ENCODE measurements around the gene SELENOP. TPM values are rescaled to one million over a fixed set of nuclear protein-coding genes. Genes with fewer than 3 reads are reported as not detected.

Gene SELENOP
- total and polyA plus RNA-seq, 2 of the 8 experiments (the other 6 are each of a cell fraction or from before 2014, with no cell fraction given): 5.5 to 19.4 TPM

- POLR2A ChIA-PET (ENCODE audit: partially characterized antibody): no interaction called here
- no peak overlapping the region for H4K91ac ChIP-seq (replicated peaks; ENCODE audit: insufficient read length, low read length)
- H3K4me2 ChIP-seq (ENCODE audit: insufficient read depth in 1 of 2, low read depth in 2 of 2, low read length in 2 of 2): peak overlapping the region in 1 of 2 experiments; percentile 78; a peak in 1 of 4 replicates
- no peak overlapping the region for H3K27ac ChIP-seq (ENCODE audit: low read depth, low read length)
- no peak for FAIRE-seq
- no peak overlapping the region for H3K9ac ChIP-seq (replicated peaks in 1 of 4; ENCODE audit: extremely low read depth in 1 of 4, low read depth in 3 of 4, low read length in 3 of 4)
- H3K4me1 ChIP-seq (replicated peaks in 1 of 4; ENCODE audit: control insufficient read depth in 3 of 4, insufficient read depth in 4 of 4, low read length in 3 of 4): peaks cover 7 to 13% (median 10%) of the 10 kb centered on the region in 4 experiments; a peak in 5 of 7 replicates
- H2BK20ac ChIP-seq (ENCODE audit: low read length): no peak overlapping the region
- no peaks in the 10 kb centered on the region for H3K9me3 ChIP-seq (ENCODE audit: insufficient read depth in 2 of 2, low read depth in 1 of 2, low read length in 1 of 2)
- H3K14ac ChIP-seq (ENCODE audit: insufficient read length): no peak overlapping the region
- H4K5ac ChIP-seq (ENCODE audit: insufficient read length, low read depth, low read length): no peak overlapping the region
- H4K20me1 ChIP-seq (replicated peaks in 1 of 2; ENCODE audit: control insufficient read depth in 1 of 2, insufficient read depth in 2 of 2, low read length in 2 of 2): no peaks in the 10 kb centered on the region
- no peaks in the 10 kb centered on the region for H3K36me3 ChIP-seq (ENCODE audit: control insufficient read depth in 2 of 4, insufficient read depth in 4 of 4, low read length in 3 of 4)
- H2AFZ ChIP-seq (ENCODE audit: low read length): no peak overlapping the region
- H2BK15ac ChIP-seq (ENCODE audit: low read length): no peak overlapping the region
- H3K18ac ChIP-seq (ENCODE audit: extremely low read depth, low read length): no peak overlapping the region
- DNase-seq (ENCODE audit: low read depth in 1 of 2, low spot score in 2 of 2): no peak
- H2AK5ac ChIP-seq (ENCODE audit: low read depth, low read length): no peak overlapping the region
- no peak overlapping the region for H3K4ac ChIP-seq (replicated peaks; ENCODE audit: insufficient read length, low read depth, low read length)
- 77% methylated on average over 2 of the region's 2 CpGs; no CpG with 5 or more reads in 1 of the 2 experiments for WGBS, 2 experiments (ENCODE audit: extremely low coverage in 1 of 2, insufficient coverage in 1 of 2, insufficient read length in 1 of 2, insufficient replicate concordance in 2 of 2, low coverage in 1 of 2, low lambda C conversion rate in 2 of 2, missing lambda C conversion rate in 1 of 2)
- no peak overlapping the region for H2BK120ac ChIP-seq (replicated peaks; ENCODE audit: low read depth, low read length)
- no peak overlapping the region for H4K8ac ChIP-seq (ENCODE audit: extremely low read depth, insufficient read depth, low read length)
- H3K79me1 ChIP-seq (ENCODE audit: low read depth, low read length): no peaks in the 10 kb centered on the region
- peaks cover 0 to 6% of the 10 kb centered on the region in 2 experiments; a peak in 1 of 4 replicates for H3K79me2 ChIP-seq (ENCODE audit: control insufficient read depth in 1 of 2, insufficient read depth in 2 of 2, low read length in 2 of 2)
- TF ChIP-seq JUND (IDR thresholded peaks at IDR 0.05; ENCODE audit: low read length): no peak
- TF ChIP-seq TAF7 (optimal IDR thresholded peaks at IDR 0.05; ENCODE audit: borderline replicate concordance, low read depth, low read length): no peak
- TF ChIP-seq SP4 (IDR thresholded peaks at IDR 0.05; ENCODE audit: low read length): no peak
- TF ChIP-seq MAX (IDR thresholded peaks at IDR 0.05): no peak
- no peak for TF ChIP-seq E2F6 (IDR thresholded peaks at IDR 0.05)
- no peaks in the 10 kb centered on the region for H3K27me3 ChIP-seq (replicated peaks in 1 of 4; ENCODE audit: control insufficient read depth in 3 of 4, extremely low read depth in 1 of 4, insufficient read depth in 3 of 4, low read length in 3 of 4)
- H3K23ac ChIP-seq (ENCODE audit: insufficient read length): no peak overlapping the region
- H2BK5ac ChIP-seq (ENCODE audit: low read depth, low read length): no peak overlapping the region
- CTCF ChIA-PET (ENCODE audit: partially characterized antibody): interaction anchor here (0.6 kb wide), 1 partner anchor 154 kb away, joined by 3 read pairs; no protein-coding TSS in a partner anchor
- H2BK12ac ChIP-seq (ENCODE audit: low read depth, low read length): no peak overlapping the region
- peak overlapping the region in 1 of 4 experiments; percentile 53; a peak in 1 of 8 replicates for H3K4me3 ChIP-seq (ENCODE audit: extremely low read depth in 1 of 4, insufficient read depth in 2 of 4, low read depth in 3 of 4, low read length in 4 of 4)
- H3K23me2 ChIP-seq (ENCODE audit: low read depth, low read length): no peaks in the 10 kb centered on the region
- no peak overlapping the region for H3K56ac ChIP-seq (replicated peaks; ENCODE audit: insufficient read length, low read depth, low read length)
Measured at GRCh38 chr5:42812620-42813019, 928 bp upstream of the SELENOP start.
